GM18502 (cell line): ENCODE data around the gene SYNJ2.

Experiments
- ATAC-seq: cut with Tn5 transposase; IDR thresholded peaks from one replicate; pipeline ENCODE4 v1.9.1; 2021; ENCODE audit warnings: mild to moderate bottlenecking; ENCODE audit not compliant: unreplicated experiment, poor library complexity

Gene SYNJ2

GRCh38 chr6:158024566-158025297, 43.1 kb downstream of the SYNJ2 start:
- ATAC-seq: no peak

- peak; percentile 88 for ATAC-seq
Observed at GRCh38 chr6:158026054-158026900, 44.6 kb downstream of the SYNJ2 start.

- peak; percentile 22 for ATAC-seq
Observed at GRCh38 chr6:158026901-158027589, 45.4 kb downstream of the SYNJ2 start.

GRCh38 chr6:158027590-158028285, 46.1 kb downstream of the SYNJ2 start:
- no peak for ATAC-seq

GRCh38 chr6:158028421-158028820, 46.8 kb downstream of the SYNJ2 start:
- ATAC-seq: no peak

- no peak for ATAC-seq
Observed at GRCh38 chr6:158028876-158029275, 47.2 kb downstream of the SYNJ2 start.

GRCh38 chr6:158029668-158030230, 48.1 kb downstream of the SYNJ2 start:
- no peak for ATAC-seq

GRCh38 chr6:158030380-158031300, 49.0 kb downstream of the SYNJ2 start:
- ATAC-seq: no peak

GRCh38 chr6:158031381-158032353, 50.0 kb downstream of the SYNJ2 start:
- no peak for ATAC-seq

- no peak for ATAC-seq
Observed at GRCh38 chr6:158032354-158032733, 50.7 kb downstream of the SYNJ2 start.

GRCh38 chr6:158033077-158033750, 51.6 kb downstream of the SYNJ2 start:
- ATAC-seq: no peak

GRCh38 chr6:158033751-158034702, 52.4 kb downstream of the SYNJ2 start:
- ATAC-seq: no peak

- no peak for ATAC-seq
Observed at GRCh38 chr6:158036261-158036660, 54.6 kb downstream of the SYNJ2 start.

- no peak for ATAC-seq
Observed at GRCh38 chr6:158037021-158037420, 55.4 kb downstream of the SYNJ2 start.

GRCh38 chr6:158037771-158038170, 56.1 kb downstream of the SYNJ2 start:
- ATAC-seq: no peak
